OCI-LY7 (cell line): Measurements from ENCODE around the gene MLN.

ENCODE experiments used
- CTCF ChIP-seq: fragments of 200-600 bp; sonication (generic); conservative IDR thresholded peaks from 2 replicates; pipeline ENCODE4 v1.5.1; 2014; ENCODE audit warnings: mild to moderate bottlenecking, antibody characterized with exemption, low read length, moderate library complexity, mixed read lengths
- EZH2phosphoT487 ChIP-seq: fragments of 200-600 bp; sonication (generic); IDR thresholded peaks from 2 replicates; pipeline ENCODE4 v1.6.1; 2018; ENCODE audit warnings: low read depth, borderline replicate concordance, mild to moderate bottlenecking, mixed run types, antibody characterized with exemption, low read length, moderate library complexity, mixed read lengths

GRCh38 chr6:33849500-33850075, 45.8 kb upstream of the MLN start:
- TF ChIP-seq CTCF = no peak
- TF ChIP-seq EZH2phosphoT487 = no peak
